GM21786 (cell line): ENCODE data around the gene UGGT1.

Experiments used
- ATAC-seq: cut with Tn5 transposase; IDR thresholded peaks from one replicate; pipeline ENCODE4 v1.9.1; 2021; ENCODE audit not compliant: unreplicated experiment

UGGT1 gene

DNA sequence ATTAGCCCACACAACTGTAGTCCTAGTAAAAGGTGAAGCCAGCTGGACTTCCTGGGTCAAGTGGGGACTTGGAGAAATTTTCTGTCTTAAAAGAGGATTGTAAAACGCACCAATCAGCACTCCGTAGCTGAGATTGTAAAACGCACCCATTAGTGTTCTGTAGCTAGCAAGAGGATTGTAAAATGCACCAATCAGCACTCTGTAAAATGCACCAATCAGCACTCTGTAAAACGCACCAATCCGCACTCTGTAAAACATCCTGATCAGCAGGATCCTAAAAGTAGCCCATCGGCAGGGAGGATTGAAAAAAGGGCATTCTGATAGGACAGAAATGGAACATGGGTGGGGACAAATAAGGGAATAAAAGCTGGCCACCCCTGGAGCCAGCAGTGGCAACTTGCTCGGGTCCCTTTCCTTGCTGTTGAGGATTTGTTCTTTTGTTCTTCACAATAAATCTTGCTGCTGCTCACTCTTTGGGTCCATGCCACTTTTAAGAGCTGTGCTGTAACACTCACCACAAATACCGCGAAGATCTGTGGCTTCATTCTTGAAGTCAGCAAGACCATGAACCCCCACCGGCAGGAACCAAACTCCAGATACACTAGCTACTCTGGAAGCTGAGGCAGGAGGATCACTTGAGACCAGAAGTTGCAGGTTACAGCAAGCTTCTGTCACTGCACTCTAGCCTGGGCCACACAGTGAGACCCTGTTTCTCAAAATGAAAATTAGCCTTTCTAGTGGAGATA lies 125.1 kb downstream of the UGGT1 start:
- no peak for ATAC-seq

DNA sequence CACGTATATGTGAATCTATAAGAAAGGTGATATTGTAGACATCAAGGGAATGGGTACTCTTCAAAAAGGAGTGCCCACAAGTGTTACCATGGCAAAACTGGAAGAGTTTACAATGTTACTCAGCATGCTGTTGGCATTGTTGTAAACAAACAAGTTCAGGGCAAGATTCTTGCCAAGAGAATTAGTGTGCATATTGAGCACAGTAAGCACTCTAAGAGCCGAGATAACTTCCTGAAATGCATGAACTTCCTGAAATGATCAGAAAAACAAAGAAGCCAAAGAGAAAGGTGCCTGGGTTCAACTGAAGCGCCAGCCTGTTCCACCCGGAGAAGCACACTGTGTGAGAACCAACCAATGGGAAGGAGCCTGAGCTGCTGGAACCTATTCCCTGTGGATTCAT lies 126.7 kb downstream of the UGGT1 start:
- ATAC-seq: no peak

DNA sequence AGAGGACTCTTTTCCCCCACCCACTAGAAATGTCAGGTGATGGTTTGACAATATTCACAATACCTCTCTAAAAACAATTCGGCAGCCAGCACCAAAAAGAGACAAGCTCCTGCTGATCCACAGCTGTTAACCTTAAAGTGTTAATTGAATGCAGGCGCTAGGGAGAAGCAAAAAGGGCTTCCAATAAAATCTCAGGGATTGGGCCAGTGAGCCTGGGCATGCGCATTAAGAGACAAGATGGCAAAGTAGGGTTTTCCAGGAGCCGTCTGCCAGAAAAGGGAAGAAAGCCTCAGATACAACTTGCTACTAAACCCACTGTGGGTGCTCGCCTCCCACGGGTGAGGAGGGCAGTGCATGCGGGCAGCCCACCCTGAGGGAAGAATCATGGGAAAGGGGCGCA lies 128.9 kb downstream of the UGGT1 start:
- no peak for ATAC-seq

DNA sequence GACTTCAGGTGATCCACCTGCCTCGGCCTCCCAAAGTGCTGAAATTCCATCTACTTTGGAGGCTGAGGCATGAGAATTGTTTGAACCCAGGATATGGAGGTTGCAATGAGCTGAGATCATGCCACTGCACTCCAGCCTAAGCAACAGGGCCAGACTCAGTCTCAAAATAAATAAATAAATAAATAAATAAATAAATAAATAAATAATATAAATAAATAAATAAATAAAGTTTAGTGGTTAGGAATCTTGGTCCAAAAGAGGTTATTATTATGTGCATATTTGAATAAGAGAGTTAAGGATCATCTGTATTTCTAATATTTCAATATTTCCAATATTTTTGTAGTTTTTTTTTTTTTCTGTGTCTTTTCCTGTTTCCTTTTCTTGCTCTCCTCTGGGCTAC lies 136.9 kb downstream of the UGGT1 start:
- no peak for ATAC-seq

DNA sequence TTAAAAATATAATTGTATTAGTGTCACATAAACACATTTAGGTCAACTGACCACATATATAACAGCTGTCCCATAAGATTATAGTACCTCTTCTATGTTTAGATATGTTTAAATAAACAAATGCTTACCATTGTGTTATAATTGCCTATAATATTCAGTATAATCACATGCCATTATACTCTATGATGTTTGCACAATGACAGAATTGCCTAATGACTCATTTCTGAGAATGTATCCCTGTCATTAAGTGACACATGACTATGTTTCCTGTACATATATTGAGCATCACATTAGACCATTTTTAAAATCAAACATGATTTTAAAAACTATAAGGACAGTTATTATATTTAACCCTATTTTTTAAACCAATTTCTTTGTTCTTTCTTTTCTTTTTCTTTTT lies 137.9 kb downstream of the UGGT1 start:
- ATAC-seq: no peak

DNA sequence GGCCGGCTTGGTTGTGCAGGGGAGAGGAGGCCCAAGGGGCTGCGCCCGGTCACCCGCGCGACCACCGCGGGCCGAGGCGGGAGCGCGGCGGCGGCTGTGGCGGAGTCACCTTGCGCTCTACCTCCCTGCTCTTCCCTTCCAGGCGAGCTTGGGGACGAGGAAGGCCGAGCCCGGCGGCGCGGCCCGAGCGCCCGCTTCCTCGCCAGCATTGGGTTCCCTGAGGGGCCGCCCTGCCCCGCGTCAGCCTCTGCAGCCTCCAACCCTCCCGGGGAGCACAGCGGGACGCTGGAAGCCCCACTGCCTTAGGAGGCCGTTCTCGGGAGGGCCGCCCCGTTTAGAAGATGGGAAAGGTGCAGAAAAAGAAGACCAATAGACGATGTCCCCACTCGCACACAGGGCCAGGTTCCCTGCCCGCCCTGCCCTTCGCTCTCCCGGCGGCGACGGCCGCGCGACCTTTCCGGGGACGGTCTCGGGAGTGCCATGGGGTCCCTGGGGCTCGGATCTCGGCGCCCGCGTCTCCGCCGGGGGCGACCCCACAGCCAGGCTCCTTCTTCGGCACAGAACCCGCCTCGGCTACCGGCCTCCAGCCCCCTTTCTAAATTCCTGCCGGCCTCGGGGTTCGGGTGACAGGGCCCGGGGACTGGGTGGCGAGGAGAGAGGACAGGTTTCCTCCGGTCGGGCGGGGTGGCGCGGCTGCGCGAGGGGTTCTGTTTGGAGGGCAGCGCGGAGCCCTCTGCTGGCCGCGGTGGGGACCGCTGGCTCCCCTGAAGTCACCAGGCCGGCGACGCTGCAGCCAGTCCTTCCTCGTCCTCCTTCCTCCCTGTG lies 142.2 kb downstream of the UGGT1 start:
- ATAC-seq: peak; percentile 97

DNA sequence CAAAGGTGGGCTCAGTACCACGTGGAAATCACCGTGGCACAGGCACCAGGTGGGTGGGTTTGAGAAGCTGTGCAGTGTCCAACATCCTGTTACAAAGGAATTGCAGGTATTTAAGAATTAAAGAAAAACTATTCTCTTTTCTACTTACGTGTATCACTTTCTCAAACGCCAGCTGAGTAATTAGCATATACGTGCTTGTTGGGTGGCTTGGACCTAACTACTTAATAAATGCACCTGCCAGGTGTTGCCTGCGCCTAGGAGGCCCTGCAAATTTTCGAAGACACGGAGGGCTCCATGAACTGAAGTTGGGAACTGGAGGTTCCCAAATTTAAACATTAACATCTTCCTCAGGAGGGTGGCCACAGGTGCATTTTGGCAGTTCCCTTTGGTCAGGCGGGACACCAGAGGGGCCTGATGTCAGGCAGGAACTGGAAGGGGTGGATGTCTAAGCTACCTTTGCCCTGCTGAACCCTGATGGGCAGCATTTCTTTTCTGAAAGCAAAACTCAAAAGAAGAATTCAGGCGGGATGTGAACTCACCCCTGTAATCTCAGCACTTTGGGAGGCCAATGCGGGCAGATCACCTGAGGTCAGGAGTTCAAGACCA lies 142.9 kb downstream of the UGGT1 start:
- no peak for ATAC-seq

DNA sequence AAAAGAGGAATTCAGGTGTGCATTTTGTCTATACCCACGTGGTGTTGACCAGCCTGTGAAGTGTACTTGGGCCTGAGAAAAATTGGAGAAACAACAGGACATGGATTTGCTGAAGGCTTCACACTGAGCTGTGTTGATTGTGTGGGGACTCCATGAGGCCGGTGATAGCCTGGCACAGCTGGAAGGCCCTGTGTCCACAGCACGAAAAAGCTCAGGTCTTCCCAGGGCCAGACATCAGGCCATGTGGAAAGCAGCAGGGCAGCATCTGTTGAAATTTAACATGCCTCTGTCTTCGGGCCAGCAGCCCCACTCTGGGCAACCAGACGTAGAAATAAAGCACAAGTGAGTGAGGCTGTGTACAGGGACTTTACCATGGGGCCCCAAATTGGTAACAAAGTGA lies 143.6 kb downstream of the UGGT1 start:
- ATAC-seq: no peak

DNA sequence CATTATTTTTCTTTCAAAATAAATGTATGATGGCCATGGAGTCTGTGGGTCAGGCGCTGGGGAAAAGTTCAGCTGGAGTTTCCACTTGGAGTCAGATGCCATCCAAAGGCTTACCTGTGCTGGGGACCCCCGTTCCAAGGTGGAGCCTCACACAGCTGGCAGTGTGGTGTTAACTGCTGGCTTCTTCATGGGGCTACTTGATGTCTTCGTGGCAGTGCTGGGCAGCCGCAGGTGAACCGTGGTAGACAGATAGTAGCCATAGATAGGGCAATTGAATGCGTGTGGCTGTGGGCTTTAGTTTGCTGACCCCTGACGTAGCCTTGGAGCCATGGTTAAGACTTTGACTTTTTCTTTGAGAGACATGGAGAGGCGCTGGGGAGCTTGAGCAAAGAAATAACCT lies 144.6 kb downstream of the UGGT1 start:
- no peak for ATAC-seq

DNA sequence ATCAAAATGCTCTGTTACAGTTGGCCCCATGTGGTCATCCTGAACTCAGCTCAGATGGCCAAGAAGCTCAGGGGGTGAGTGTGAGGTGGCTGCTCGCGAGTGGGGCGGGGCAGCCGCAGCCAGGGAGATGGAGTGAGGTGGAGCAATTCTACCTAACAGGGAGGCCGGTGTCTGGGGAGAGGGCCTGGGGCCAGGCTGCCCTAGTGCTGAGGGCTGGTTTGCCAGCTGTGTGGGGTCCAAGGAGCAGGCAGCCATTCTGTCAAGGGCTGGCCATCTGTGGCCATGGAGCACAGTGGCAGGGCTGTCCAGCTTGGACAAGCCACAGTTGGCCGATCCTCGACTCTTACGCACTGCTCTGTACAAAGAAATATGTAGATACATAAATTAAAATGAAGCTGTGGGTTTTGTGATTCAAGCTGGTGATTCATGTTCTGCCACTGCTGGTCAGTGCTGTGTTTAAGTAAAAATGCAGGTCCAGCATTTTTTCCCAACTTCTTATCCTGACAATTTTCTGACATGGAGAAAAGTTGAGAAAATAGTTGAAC lies 145.6 kb downstream of the UGGT1 start:
- ATAC-seq: no peak

DNA sequence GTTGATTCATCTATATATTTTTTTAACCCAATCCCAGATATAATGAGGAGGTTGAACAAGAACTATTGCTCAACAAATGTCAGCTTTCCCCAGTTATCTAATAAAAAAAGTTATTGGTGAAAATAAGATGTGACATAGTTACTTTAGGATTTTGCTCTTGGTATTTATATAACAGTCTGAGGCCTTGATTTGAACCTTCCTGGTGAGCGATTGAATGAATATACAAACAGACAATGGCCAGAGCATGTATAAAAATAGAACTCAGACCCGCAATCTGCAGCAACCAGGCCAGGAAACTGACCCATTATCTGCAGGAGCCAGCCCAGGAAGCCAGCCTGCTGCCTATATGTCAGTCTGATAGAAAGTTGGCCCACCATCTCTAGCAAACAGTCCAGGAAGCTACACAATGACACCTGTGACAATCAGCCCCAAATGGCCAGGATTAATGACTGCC lies 146.1 kb downstream of the UGGT1 start:
- no peak for ATAC-seq

DNA sequence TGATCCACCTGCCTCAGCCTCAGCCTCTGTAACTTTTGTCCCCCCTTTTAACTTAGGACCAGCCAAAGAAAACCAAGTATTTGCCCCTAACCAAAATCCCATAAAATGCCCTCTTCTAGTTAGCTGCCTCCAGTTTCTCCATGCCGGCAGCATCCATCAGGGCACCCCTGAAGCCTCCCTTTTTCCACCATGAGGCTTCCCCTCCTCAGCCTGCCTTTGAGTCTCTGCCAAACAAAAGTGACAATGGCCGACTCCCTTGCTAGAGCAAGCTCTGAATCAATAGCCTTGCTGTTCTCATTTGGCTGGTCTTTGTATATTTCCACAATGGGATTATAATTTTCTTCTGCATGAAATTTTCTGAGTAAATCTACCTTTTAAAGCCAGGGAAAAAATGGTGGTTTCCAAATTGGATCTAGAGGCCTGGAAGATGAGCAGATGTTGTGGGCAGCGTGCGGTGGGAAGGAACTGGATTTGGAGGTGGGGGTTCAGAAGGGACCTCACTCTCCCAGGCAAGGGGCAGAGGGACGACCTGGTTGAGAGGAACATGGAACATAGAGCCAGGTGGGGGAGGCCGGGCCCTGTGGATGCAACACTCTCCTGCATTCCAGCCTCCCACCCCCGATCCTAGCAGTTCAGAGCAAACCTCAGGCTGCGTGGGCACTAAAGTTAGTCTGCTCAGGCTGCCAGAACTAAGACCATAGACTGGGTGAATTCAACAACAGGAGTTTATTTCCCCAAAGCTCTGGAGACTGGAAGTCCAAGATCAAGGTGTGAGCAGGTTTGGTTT lies 147.1 kb downstream of the UGGT1 start:
- no peak for ATAC-seq

DNA sequence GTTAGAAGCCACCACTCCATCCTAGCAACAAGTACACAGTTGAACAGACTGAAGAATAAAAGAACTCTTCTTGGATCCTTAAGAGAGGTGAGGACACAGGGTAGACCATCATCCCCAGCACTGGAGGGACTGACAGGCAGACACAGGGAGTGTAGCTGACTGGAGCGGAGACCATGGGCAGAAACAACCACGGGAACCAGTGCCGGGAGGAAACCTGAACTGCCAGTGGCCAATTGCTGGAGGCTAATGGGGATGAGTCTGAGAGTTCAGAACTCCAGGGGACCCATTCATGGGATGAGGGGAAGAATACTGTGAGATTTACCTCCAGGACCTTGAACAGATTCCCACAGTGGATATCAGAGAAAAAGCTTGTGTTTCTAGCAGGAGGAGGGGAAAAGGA lies 150.9 kb downstream of the UGGT1 start:
- ATAC-seq: no peak
